Memory B cell (primary cell): ENCODE data around the gene TRPM6.

Experiments used
- ATAC-seq: fragments of 150-1000 bp; cut with Tn5 transposase; 2 replicates; pipeline ENCODE4 v1.10.0; 2021; ENCODE audit warnings: low read depth, mild to moderate bottlenecking, moderate library complexity
- DNase-seq, 2 donors: peaks; one replicate each; pipeline ENCODE4 v3.0.0; 2022; ENCODE audit warnings: low spot score in 2 of 2
- H3K27ac Mint-ChIP-seq: one replicate; pipeline ENCODE4 v1.8.0; 2022; ENCODE audit warnings: mild to moderate bottlenecking, moderate library complexity, mixed read lengths
- H3K27me3 Mint-ChIP-seq: one replicate; pipeline ENCODE4 v1.8.0; 2022; ENCODE audit warnings: mixed read lengths
- H3K36me3 Mint-ChIP-seq: one replicate; pipeline ENCODE4 v1.8.0; 2022; ENCODE audit warnings: mild to moderate bottlenecking, mixed read lengths
- H3K4me1 Mint-ChIP-seq: one replicate; pipeline ENCODE4 v1.8.0; 2022; ENCODE audit warnings: mixed read lengths
- H3K4me3 Mint-ChIP-seq: one replicate; pipeline ENCODE4 v1.8.0; 2022; ENCODE audit warnings: mild to moderate bottlenecking, moderate library complexity, mixed read lengths
- H3K9me3 Mint-ChIP-seq: one replicate; pipeline ENCODE4 v1.8.0; 2022; ENCODE audit warnings: mixed read lengths

Gene TRPM6

GRCh38 chr9:74683322-74683721, 204.4 kb downstream of the TRPM6 start:
- DNase-seq = no peak
- Mint-ChIP-seq H3K9me3 (no peaks in the 10 kb centered on the region), H3K4me1 (no peaks in the 10 kb centered on the region), H3K36me3 (no peaks in the 10 kb centered on the region), H3K27ac (no peak overlapping the region), H3K4me3 (no peak overlapping the region), H3K27me3 (peaks cover 5% of the 10 kb centered on the region)
- no peak for ATAC-seq

GRCh38 chr9:74681906-74682305, 205.8 kb downstream of the TRPM6 start:
- DNase-seq = no peak
- Mint-ChIP-seq H3K27ac (no peak overlapping the region), H3K27me3 (peaks cover 7% of the 10 kb centered on the region), H3K9me3 (no peaks in the 10 kb centered on the region), H3K36me3 (no peaks in the 10 kb centered on the region), H3K4me3 (no peak overlapping the region), H3K4me1 (no peaks in the 10 kb centered on the region)
- ATAC-seq = no peak

- ATAC-seq (no peak), DNase-seq (no peak)
- Mint-ChIP-seq H3K9me3 (no peaks in the 10 kb centered on the region), H3K4me3 (no peak overlapping the region), H3K36me3 (no peaks in the 10 kb centered on the region), H3K27me3 (peaks cover 5% of the 10 kb centered on the region), H3K27ac (no peak overlapping the region), H3K4me1 (no peaks in the 10 kb centered on the region)
These were observed 213.6 kb downstream of the TRPM6 start for GRCh38 chr9:74674077-74674476.
